Endometrium (tissue), 2 donors: Measurements from ENCODE around the gene BMP15.

Source experiments
- FAIRE-seq: peaks from 2 replicates; lab custom pipeline; 2012; peaks lifted over from hg19 to GRCh38; lab: Jason Lieb, UNC
- donor health status: control.
- donor health status: control.

BMP15 gene

DNA sequence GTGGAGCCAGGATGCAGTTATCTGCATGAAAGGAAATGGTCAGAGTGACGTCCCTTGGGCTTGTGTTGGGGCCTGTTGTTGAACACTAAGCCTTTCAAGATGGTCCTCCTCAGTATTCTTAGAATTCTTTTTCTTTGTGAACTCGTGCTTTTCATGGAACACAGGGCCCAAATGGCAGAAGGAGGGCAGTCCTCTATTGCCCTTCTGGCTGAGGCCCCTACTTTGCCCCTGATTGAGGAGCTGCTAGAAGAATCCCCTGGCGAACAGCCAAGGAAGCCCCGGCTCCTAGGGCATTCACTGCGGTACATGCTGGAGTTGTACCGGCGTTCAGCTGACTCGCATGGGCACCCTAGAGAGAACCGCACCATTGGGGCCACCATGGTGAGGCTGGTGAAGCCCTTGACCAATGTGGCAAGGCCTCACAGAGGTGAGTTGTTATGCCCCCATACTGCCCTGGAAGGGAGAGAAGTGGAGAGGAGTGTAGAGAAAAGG is at the start of gene BMP15:
TSS of gene BMP15 (plus strand) at position 51 of the 492 bp plus-strand sequence. CDS start at position 100, 49 bp downstream.
- FAIRE-seq: no peak

DNA sequence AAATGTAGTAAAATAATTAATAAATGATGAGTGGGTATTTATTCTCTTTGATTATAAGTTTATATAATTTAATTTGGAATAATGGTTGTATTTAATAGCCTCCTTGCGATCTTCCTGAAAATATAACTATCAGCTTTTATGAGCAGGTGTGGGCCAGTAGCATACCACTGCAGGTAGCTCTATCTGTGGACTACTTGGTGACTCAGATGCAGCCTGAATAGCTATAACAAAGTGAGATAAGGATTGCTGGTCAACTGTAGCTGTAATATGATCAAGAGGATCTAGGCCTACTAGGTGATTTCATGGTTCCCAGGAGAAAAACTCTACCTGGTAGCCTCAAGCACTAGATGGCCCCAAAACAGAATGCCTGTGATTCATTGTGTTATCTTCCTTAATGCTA is 47.1 kb upstream of the BMP15 start:
- no peak for FAIRE-seq

DNA sequence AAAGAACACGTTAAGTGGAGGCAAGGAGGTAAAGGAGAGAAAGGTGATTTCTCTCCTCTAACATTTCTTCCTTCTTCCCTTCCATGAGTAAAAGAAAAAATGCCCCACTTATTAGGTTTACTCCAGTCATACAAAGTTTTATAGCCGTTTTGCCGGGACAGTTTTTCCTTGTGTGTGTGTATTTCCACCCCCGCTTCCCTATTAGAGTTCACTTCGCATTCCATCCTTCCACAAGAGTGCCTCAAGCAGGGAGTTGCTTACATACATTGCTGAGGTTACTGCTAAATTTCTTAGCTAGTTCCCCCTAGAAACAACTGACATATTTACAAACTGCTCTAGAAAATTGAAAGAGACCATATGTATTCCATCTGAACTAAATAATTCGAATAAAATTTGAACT is 45.2 kb upstream of the BMP15 start:
- FAIRE-seq: no peak

DNA sequence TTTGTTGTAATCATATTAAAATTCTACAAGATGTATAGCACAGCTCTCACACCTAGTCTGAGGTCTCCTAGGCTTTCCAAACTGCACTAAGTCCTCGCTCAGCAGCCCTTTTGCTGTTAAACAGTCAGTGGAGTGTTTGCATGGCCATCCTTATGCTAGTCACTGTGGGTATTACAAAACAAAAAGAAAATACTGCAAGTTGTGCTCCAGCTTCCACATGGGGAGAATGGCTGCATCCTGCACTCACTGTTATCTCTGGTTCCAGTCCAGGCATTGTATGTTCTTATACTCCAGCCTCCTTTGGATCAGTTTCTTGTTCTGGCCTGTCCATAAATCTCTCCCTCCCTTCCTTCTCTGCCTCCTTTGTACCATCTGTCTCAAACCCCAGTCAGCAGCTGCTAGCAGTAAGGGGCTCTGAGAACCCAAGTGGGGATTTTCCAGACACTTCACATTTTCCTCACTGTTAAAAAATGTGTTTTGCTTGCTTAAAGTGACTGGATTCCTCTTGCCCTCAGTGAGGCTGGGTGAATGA is 38.5 kb upstream of the BMP15 start:
- FAIRE-seq: no peak

DNA sequence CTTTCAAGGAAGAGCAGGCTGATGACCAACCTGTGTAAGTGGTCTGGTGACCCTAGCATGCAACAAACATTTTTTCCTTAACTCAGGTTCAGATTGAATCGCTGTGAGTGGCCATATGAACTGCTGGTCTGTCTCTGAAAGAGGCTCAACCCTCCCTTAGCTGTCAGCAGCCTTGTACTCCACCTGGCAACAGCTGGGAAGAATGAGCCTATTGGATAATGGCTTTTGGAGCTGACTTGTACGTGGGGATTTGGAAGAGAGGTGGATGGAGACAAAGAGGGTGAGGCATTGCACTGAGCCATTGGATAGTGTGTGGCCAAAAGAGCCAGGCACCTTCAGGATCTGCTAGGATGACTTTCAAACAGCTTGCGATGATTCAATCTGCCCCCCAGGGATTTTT is 35.7 kb upstream of the BMP15 start:
- FAIRE-seq: no peak

DNA sequence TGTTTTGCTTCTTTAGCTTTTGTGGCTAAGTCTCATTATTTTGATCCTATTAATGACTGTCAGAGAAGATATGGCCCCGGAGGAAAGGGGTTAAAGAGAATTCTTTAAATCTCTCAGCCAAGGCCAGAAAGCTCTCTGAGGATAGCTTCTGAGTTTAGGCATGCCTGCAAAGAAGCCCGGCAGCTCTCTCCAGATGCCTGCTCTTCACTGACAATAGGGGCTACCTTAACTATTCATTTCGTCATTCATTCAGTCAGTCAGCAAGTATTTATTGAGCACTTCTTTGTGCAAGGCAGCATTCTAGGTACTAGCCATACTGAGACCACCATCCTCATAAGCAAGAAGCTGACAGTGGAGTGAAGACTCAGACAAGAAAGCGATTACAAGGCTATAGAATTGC is 34.0 kb upstream of the BMP15 start:
- FAIRE-seq: no peak

DNA sequence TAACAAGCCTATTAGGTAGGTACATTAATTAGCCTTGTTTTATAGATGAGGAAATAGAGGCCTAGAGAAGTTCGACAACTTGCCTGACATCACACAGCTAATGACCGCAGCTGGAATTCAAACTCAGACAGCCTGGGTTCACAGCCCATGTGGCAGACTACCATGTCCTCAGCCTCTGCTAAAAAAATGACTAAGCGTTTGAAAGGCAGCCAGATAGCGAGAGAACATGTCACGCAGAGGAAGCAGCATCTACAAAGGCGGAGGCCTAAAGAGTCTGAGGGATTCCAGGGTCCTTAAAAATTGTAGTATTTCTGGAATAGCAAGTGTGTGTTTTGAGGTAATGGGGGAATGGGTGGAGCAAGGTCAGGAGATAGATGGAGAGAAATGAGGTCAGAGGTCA is 33.2 kb upstream of the BMP15 start:
- no peak for FAIRE-seq

DNA sequence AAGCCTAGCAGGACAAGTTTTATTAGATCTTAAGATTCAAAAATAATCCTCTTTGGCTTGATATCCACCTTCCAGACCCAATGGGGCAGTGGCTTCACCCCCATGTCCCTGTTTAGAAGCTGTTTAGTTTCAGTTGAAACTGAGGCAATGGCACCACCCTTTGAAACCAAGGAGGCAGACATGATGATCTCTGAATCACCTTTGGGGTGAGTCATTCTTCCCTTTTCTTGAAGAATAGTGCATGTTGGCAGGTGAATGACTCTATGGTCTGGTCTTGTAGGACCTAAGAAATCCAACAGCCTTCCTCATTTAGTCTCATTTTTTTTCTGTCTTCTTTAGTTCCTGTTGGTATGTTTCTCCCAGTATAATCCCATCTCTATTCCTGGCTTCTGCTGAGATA is 29.5 kb upstream of the BMP15 start:
- no peak for FAIRE-seq

DNA sequence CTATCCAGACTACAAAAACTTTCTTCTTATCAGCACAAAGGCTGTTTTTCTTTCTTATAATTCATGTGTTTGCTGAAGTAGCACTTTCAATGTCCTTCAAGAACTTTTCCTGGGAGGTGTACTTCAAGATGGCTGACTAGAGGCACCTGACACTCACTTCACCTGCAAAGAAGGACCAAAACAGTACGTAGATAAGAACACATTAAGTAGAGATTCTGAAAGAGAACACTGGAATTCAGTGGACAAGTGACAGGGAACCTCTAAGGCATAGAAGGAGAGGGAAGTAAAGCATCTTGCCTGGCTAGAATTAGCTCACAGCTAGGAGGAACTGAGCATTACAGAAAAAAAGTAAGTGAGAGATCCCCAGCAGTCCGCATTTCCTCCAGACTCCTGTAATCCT is 21.7 kb upstream of the BMP15 start:
- FAIRE-seq: no peak

DNA sequence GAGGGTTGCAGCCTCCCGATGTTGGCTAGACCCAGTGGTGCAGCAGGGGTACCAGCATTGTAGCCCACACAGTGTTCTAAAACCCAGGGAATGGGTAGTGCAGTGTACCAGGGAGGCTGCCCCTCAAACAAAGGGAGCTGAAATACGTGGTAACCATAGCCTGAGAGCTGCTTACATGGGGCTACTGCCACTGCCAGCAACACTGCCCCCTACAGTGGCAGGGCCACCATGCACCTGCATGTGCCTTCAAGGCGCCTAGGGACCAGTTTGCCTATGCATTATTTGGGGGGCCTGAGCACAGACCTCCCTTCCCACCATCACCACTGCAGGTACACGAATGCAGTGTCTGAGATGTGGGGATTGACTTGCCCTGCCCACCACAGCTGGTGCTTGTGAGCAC is 21.0 kb upstream of the BMP15 start:
- FAIRE-seq: no peak

DNA sequence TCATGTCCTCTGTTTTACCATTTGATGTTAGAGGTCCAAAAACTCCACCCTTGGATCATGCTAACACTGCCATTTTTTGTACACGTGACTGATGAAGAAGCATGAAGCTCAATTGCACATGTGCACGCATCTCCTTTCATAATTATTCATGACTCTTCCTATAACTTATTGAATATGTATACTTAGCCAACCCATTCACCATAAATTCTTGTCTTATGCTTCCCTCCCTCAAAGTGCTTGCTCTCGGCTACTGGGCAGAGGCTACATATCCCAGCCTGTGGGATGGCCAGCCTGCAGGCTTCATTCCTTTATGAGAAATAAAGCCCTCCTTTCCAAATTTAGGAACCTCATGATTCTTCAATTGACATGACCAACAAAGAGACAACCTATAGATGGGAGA is 17.5 kb upstream of the BMP15 start:
- FAIRE-seq: no peak

DNA sequence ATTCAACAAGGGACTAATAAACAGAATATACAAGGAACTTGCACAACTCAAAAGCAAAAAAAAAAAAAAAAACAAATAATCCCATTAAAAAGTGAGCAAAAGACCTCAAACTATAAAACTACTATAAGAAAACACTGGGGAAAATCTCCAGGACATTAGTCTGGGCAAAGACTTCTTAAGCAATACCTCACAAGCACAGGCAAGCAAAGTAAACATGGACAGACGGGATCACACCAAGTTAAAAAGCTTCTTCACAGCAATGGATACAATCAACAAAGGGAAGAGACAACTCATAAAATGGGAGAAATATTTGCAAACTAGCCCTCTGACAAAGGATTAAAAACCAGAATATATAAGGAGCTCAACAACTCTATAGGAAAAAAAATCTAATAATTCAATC is 17.1 kb upstream of the BMP15 start:
- FAIRE-seq: peak; percentile 74

DNA sequence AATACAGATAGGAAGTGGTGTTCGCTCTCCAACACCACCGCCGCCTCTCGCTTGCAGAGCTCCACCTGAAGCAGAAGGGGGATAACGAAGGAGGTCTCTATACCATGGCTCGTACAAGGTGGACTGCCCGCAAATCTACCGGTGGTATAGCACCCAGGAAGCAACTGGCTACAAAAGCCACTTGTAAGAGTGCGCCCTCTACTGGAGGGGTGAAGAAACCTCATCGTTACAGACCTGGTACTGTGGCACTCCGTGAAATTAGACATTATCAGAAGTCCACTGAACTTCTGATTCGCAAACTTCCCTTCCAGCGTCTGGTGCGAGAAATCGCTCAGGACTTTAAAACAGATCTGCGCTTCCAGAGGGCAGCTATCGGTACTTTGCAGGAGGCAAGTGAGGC is 5.2 kb upstream of the BMP15 start:
- no peak for FAIRE-seq

DNA sequence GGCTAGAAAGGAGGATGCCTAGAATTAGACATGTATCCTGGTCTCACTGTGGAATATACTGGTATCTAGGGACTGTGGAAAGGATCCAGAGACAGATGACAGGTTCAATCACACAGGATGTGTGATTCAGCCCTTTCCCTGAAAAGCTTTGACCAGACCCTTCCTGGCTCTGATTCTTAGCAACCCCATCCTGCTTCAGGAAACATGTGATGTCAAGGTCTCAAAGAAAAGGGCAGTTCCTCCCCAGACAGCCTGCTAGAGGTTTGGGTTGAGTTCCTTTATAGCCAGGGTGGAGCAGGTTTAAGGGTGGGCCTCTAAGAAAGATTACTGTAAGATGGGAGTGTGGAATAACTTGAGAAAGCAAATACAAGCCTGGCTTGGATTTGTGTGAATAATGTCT is 3.0 kb downstream of the BMP15 start:
- no peak for FAIRE-seq

DNA sequence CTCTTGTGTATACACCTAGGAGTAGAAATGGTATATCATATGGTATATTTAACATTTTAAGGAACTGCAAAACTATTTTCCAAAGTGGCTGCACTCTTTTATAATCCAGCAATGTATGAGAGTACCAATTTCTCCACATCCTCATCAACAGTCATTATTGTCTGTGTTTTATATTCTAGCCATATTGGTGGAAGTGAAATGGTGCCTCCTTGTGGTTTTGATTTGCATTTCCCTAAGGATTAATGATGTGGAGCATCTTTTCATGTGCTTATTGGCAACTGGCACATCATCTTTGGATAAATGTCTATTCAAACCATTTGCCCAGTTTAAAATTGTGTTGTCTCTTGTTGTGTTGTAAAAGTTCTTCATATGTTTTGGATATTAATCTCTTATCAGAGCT is 9.6 kb downstream of the BMP15 start:
- FAIRE-seq: no peak

DNA sequence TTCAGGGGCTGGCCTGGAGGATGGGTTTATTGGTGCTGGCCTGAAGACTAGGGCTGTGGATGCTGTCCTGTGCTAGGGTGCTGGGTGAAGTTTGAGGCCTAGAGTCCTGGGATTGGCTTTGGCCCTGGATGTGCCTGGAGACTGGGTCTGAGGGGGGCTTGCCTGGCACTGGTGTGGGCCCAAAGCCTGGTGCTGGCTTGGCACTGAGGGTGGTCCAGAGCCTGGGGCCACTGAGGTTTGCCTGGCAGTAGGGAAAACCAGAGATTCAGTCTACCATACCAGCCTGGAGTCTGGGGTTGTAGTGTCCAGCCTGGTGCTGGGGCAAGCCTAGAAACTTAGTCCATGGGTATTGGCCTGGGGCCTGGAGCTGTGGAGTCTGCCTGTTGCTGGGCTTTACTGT is 16.6 kb downstream of the BMP15 start:
- no peak for FAIRE-seq

DNA sequence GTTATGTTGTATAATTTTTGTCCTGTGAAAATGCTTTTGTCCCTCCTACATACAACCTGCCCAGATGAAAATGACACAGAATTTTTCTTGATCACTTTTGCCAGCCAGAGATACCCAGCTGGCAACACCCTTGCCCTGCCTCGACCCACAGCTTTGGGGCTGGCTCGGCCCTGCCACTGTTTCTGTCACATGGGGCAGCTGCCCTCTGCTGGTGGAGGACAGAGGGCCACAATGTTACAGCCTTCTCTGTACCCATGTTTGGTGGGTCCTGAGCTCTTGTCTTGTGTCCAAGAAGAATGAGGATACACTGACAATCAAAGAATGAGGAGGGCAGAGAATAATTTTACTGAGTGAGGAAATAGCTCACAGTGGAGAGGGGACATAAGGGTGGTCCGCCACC is 31.1 kb downstream of the BMP15 start:
- no peak for FAIRE-seq

DNA sequence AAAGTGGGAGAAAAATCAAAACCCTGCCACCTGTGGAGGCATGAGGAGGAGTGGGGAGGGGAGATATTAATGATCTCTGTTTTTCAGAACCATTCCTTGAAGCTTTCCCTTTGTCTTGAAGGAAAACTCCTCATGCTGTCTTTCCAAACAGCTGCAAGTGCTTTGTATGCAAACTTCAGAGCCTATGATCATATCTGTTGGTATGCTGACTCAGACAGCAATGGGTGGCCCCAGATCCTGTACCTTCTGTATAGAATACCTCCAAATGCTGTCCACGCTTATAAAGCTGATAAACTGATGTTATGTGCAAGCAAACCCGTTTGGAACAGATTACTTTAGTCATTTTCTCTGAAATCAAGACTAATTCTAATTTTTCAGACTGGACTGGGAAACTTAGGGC is 31.9 kb downstream of the BMP15 start:
- no peak for FAIRE-seq

DNA sequence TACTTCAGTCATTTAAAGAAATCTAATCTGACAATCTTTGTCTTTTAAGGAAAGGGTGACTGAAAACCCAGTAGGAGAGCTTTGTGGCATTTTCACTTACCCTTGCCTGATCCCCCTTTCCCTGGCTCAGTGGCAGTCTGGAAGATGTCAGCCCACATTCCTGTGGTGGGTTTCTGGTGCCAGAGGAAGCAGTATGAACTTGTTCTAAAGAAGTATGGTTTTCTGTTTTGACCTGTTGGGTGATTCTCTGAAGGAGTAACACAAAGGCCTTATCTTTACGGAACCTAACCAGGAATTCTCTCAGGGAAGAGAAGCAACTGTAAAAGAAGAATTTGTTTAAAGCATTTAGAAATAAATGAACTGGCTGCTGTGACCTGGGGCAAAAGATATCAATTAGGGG is 41.9 kb downstream of the BMP15 start:
- FAIRE-seq: no peak

DNA sequence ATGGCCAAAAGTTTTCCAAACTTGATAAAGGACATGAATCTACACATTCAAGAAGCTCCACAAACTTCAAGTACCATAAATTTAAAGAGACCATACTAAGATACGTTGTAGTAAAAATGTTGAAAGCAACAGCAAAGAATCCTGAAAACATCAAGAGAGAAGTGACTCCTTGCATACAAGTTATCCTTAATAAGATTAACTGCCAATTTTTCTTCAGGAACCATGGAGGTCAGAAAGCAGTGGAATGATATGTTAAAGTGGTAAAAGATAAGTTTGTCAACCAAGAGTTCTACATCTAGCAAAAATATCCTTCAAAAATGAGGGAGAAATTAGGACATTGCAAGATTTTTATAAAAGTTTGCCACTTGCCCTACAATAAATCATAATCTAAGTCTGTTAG is 43.3 kb downstream of the BMP15 start:
- no peak for FAIRE-seq

DNA sequence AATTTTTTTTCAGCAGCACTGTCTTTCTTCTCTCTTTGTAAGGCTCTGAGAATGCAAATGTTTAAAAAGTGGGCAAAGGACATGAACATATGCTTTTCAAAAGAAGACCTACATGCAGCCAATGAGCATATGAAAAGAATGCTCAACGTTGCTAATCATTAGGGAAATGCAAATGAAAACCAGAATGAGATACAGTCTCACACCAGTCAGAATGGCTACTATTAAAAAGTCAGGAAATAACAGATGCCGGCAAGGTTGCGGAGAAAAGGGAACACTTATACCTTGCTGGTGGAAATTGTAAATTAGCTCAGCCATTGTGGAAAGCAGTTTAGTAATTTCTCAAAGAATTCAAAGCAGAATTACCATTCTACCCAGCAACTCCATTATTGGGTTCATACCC is 51.6 kb downstream of the BMP15 start:
- no peak for FAIRE-seq

DNA sequence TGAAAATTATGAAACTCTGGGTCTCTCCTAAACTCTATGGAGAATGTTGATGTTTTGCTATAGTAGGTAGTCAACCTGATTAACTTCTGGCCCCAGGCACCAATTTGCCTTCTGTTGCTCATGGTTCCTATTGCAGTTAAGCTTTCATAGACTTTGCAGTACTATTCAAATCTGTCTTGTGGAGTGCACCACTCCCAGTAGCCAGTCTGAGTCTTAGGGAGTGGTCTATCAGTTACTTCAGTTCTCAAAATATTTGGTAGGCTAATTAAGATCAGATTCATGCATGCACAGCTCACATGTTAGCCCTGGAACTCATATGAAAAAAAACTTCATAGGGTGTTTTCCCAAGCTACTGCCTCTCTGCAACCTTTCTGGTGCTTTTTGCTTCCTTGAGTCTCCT is 53.3 kb downstream of the BMP15 start:
- no peak for FAIRE-seq
